GM18507 (cell line): ENCODE data around the gene BBS4.
"Not testable (repeated sequence)": the region's sequence is repeated elsewhere in the genome, so short reads cannot be mapped to it uniquely, and the experiment has no call there.

Source experiments
- DNase-seq: peaks from one replicate; pipeline ENCODE4 v3.0.0; 2011; ENCODE audit warnings: low read depth; ENCODE audit not compliant: insufficient read length; ENCODE audit errors: extremely low spot score
- FAIRE-seq: peaks from 2 replicates; lab custom pipeline; 2011; peaks lifted over from hg19 to GRCh38; lab: Jason Lieb, UNC

BBS4 gene

GRCh38 chr15:72685925-72686794 lies at the start of gene BBS4, which contains the start of gene HIGD2B:
Gene BBS4, plus strand, starts transcription at chr15:72686207. Its CDS starts 21 bp downstream, at chr15:72686228.
Gene HIGD2B, minus strand, starts transcription at chr15:72686182. Its CDS starts 9,808 bp downstream, at chr15:72676374.
- DNase-seq (peak; percentile 69), FAIRE-seq (peak; percentile 95)

- FAIRE-seq, result peak; percentile 31
- DNase-seq, result not testable (repeated sequence)
Measured at GRCh38 chr15:72636519-72637282, 49.3 kb upstream of the BBS4 start.

- not testable (repeated sequence) for DNase-seq, FAIRE-seq
Measured at GRCh38 chr15:72639759-72640483, 46.1 kb upstream of the BBS4 start.

GRCh38 chr15:72642271-72642670 lies 43.7 kb upstream of the BBS4 start:
- not testable (repeated sequence) for DNase-seq, FAIRE-seq

- not testable (repeated sequence) for DNase-seq, FAIRE-seq
Measured at GRCh38 chr15:72648631-72649253, 37.3 kb upstream of the BBS4 start.

GRCh38 chr15:72654397-72654796 lies 31.6 kb upstream of the BBS4 start, which contains the start of gene GOLGA6B:
Gene GOLGA6B, plus strand, starts transcription at chr15:72654697. Its CDS starts 41 bp downstream, at chr15:72654738.
- DNase-seq, FAIRE-seq: not testable (repeated sequence)

GRCh38 chr15:72656014-72656413 lies 30.0 kb upstream of the BBS4 start:
- not testable (repeated sequence) for FAIRE-seq, DNase-seq

GRCh38 chr15:72661081-72661480 lies 24.9 kb upstream of the BBS4 start:
- FAIRE-seq, DNase-seq: not testable (repeated sequence)

GRCh38 chr15:72663931-72664330 lies 22.1 kb upstream of the BBS4 start:
- not testable (repeated sequence) for FAIRE-seq, DNase-seq

- not testable (repeated sequence) for DNase-seq, FAIRE-seq
Measured at GRCh38 chr15:72665706-72666105, 20.3 kb upstream of the BBS4 start.

- not testable (repeated sequence) for DNase-seq, FAIRE-seq
Measured at GRCh38 chr15:72669803-72670202, 16.2 kb upstream of the BBS4 start.

- FAIRE-seq, result peak; percentile 75
- DNase-seq, result peak; percentile 25
Measured at GRCh38 chr15:72670656-72671352, 15.2 kb upstream of the BBS4 start.

- no peak for FAIRE-seq
- DNase-seq, result no peak
Measured at GRCh38 chr15:72671525-72671924, 14.5 kb upstream of the BBS4 start.

GRCh38 chr15:72676838-72677237 lies 9.2 kb upstream of the BBS4 start:
- FAIRE-seq (no peak), DNase-seq (no peak)

- DNase-seq, result no peak
- no peak for FAIRE-seq
Measured at GRCh38 chr15:72680931-72681330, 5.1 kb upstream of the BBS4 start.

GRCh38 chr15:72682772-72683171 lies 3.2 kb upstream of the BBS4 start:
- FAIRE-seq (no peak), DNase-seq (no peak)

GRCh38 chr15:72685301-72685924 lies 594 bp upstream of the BBS4 start:
- FAIRE-seq (no peak), DNase-seq (no peak)

GRCh38 chr15:72688697-72689096 lies 2.7 kb downstream of the BBS4 start:
- FAIRE-seq, result no peak
- no peak for DNase-seq
